Suprapubic skin (tissue), 4 donors: ENCODE results near the gene BCL11A.

Experiments used
- EP300 ChIP-seq: sonication (generic); formaldehyde crosslinking; IDR thresholded peaks from one replicate; pipeline ENCODE4 v1.6.1; 2017; ENCODE audit warnings: antibody characterized with exemption
- POLR2A ChIP-seq, 2 donors: fragments of 450-650 bp; IDR thresholded peaks; one replicate each; pipeline ENCODE4 v1.6.1; 2017; ENCODE audit warnings: antibody characterized with exemption in 2 of 2, mild to moderate bottlenecking in 2 of 2, moderate library complexity in 2 of 2
- POLR2AphosphoS5 ChIP-seq, 3 donors: sonication (generic); formaldehyde crosslinking; IDR thresholded peaks; one replicate each; pipeline ENCODE4 v1.6.1; 2017; ENCODE audit warnings: antibody characterized with exemption in 3 of 3
- TF ChIP-seq, protein P1 (sequence below), 2 donors: fragments of 200-600 bp in 1 of 2; fragments of 450-650 bp in 1 of 2; sonication (generic) in 1 of 2; IDR thresholded peaks; one replicate each; pipeline ENCODE4 v1.5.1; 2016 to 2019; ENCODE audit warnings: antibody characterized with exemption in 2 of 2, mild to moderate bottlenecking in 1 of 2, moderate library complexity in 1 of 2

GRCh38 chr2:60540074-60540473 is 13.4 kb downstream of the BCL11A start:
- TF ChIP-seq, protein P1, sequence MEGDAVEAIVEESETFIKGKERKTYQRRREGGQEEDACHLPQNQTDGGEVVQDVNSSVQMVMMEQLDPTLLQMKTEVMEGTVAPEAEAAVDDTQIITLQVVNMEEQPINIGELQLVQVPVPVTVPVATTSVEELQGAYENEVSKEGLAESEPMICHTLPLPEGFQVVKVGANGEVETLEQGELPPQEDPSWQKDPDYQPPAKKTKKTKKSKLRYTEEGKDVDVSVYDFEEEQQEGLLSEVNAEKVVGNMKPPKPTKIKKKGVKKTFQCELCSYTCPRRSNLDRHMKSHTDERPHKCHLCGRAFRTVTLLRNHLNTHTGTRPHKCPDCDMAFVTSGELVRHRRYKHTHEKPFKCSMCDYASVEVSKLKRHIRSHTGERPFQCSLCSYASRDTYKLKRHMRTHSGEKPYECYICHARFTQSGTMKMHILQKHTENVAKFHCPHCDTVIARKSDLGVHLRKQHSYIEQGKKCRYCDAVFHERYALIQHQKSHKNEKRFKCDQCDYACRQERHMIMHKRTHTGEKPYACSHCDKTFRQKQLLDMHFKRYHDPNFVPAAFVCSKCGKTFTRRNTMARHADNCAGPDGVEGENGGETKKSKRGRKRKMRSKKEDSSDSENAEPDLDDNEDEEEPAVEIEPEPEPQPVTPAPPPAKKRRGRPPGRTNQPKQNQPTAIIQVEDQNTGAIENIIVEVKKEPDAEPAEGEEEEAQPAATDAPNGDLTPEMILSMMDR (IDR thresholded peaks at IDR 0.05): no peak
- TF ChIP-seq POLR2A (IDR thresholded peaks at IDR 0.05): no peak
- no peak for TF ChIP-seq POLR2AphosphoS5 (IDR thresholded peaks at IDR 0.05)
- TF ChIP-seq EP300: no peak
